Subcutaneous abdominal adipose tissue (tissue), 5 donors: ENCODE measurements around the gene CDKL4.
"Not testable (repeated sequence)": the region's sequence is repeated elsewhere in the genome, so short reads cannot be mapped to it uniquely, and the experiment has no call there.

ENCODE experiments used
- H3K27ac ChIP-seq: one replicate; pipeline ENCODE4 v1.7.0; 2013; ENCODE audit warnings: low read depth, mild to moderate bottlenecking, inconsistent platforms, low read length, moderate library complexity
- H3K27me3 ChIP-seq, 5 donors: one replicate each; pipeline ENCODE4 v1.7.0; 2013; ENCODE audit warnings: low read length in 5 of 5, inconsistent platforms in 1 of 5; ENCODE audit not compliant: control insufficient read depth in 5 of 5, insufficient read depth in 4 of 5
- H3K36me3 ChIP-seq, 5 donors: one replicate each; pipeline ENCODE4 v1.7.0; 2013; ENCODE audit warnings: low read length in 5 of 5; ENCODE audit not compliant: control insufficient read depth in 5 of 5, insufficient read depth in 5 of 5
- H3K4me1 ChIP-seq, 5 donors: one replicate each; pipeline ENCODE4 v1.7.0; 2013; ENCODE audit warnings: low read length in 5 of 5, mild to moderate bottlenecking in 3 of 5, moderate library complexity in 1 of 5; ENCODE audit not compliant: control insufficient read depth in 5 of 5, insufficient read depth in 5 of 5
- H3K4me3 ChIP-seq, 5 donors: one replicate each; pipeline ENCODE4 v1.7.0; 2013; ENCODE audit warnings: low read length in 5 of 5, low read depth in 1 of 5
- H3K9ac ChIP-seq, 5 donors: one replicate each; pipeline ENCODE4 v1.7.0; 2013; ENCODE audit warnings: low read length in 5 of 5, mild to moderate bottlenecking in 4 of 5, moderate library complexity in 3 of 5
- H3K9me3 ChIP-seq, 5 donors: one replicate each; pipeline ENCODE4 v1.7.0; 2013; ENCODE audit warnings: low read length in 5 of 5; ENCODE audit not compliant: control insufficient read depth in 5 of 5
- donor health status: healthy.
- donor health status: healthy.
- donor health status: healthy.
- donor health status: healthy.
- donor health status: healthy.

The CDKL4 gene

DNA sequence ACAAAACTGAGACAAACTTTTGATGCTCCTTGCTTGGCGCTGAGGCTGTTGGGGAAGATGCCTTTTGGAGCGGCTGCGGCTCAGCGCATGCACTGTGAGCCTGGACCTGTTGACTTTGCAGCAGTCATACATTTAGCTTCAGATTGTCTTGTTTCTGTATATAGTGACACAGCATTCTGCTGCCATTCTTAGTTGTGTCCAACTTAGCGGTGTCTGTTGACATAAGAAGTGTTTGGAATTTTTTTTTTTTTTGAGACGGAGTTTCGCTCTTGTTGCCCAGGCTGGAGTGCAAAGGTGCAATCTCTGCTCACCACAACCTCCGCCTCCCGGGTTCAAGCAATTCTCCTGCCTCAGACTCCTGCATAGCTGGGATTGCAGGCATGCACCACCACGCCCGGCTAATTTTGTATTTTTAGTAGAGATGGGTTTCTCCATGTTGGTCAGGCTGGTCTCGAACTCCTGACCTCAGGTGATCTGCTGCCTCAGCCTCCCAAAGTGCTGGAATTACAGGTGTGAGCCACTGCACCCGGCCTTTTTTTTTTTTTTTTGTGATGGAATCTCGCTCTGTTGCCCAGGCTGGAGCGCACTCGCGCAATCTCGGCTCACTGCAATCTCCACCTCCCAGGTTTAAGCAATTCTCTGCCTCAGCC lies 105.5 kb downstream of the CDKL4 start:
- not testable (repeated sequence) for H3K27me3 ChIP-seq, H3K27ac ChIP-seq
- peaks cover 0 to 30% (median 9%) of the 10 kb centered on the region in 5 donors for H3K4me1 ChIP-seq

DNA sequence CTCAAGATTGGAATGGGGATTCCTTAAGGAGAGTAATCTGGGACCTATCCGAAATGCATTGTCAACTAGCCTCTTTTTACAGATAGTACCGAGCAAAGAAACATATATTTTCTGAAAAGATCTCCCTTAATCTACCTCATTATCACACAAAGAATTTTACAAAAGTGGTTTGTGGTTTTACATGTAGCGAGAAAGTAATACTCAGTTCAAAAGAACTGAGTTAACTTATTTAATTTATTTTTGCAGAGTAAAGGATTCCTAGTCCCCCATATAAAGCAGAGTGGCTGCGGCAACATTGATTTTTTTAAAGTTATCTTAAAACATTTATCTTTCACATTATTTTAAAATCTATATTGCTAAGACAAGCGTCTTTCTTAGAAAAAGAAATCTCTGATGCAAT lies 107.0 kb downstream of the CDKL4 start:
- no peak overlapping the region for H3K27ac ChIP-seq
- H3K4me1 ChIP-seq = peaks cover 0 to 16% (median 6%) of the 10 kb centered on the region in 5 donors
- no peak overlapping the region for H3K9ac ChIP-seq
- H3K4me3 ChIP-seq = no peak overlapping the region
- no peaks in the 10 kb centered on the region for H3K27me3 ChIP-seq
- H3K9me3 ChIP-seq = no peaks in the 10 kb centered on the region
- H3K36me3 ChIP-seq = no peaks in the 10 kb centered on the region

More for the DNA sequence above, 105.5 kb downstream of the CDKL4 start:
- H3K9ac ChIP-seq, H3K9me3 ChIP-seq, H3K36me3 ChIP-seq, H3K4me3 ChIP-seq: not testable (repeated sequence)

DNA sequence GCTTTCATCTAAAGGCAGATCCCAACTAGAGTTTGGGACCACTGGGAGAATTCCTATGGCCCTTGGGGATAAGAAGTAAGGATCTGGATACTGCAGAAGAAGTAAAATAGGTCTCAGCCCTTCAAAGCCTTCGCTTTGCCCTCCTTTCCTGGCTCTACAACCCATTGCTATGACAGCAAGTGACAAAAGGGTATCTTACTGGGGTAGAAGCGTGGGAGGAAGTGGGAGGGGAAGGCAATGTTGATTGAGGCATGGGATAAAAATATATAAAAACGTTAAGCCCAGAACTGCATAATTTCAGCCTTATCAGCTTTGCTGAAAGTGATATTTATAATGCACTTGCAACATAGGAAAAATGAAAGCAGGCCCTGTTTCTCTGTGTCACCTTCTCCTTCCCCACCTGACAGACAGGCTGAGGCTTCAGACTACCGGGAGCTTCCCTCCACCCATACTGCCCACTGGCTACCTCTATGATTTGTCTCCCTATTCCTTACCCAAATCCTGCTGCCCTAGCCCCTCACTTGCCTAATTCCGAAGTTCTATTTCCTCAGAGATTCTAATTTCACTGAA lies 108.0 kb downstream of the CDKL4 start:
- H3K27me3 ChIP-seq = no peaks in the 10 kb centered on the region
- H3K9me3 ChIP-seq = no peaks in the 10 kb centered on the region
- H3K4me3 ChIP-seq = no peak overlapping the region
- H3K9ac ChIP-seq = no peak overlapping the region
- no peaks in the 10 kb centered on the region for H3K36me3 ChIP-seq
- H3K27ac ChIP-seq = no peak overlapping the region
- peaks cover 0 to 8% (median 0%) of the 10 kb centered on the region in 5 donors for H3K4me1 ChIP-seq

DNA sequence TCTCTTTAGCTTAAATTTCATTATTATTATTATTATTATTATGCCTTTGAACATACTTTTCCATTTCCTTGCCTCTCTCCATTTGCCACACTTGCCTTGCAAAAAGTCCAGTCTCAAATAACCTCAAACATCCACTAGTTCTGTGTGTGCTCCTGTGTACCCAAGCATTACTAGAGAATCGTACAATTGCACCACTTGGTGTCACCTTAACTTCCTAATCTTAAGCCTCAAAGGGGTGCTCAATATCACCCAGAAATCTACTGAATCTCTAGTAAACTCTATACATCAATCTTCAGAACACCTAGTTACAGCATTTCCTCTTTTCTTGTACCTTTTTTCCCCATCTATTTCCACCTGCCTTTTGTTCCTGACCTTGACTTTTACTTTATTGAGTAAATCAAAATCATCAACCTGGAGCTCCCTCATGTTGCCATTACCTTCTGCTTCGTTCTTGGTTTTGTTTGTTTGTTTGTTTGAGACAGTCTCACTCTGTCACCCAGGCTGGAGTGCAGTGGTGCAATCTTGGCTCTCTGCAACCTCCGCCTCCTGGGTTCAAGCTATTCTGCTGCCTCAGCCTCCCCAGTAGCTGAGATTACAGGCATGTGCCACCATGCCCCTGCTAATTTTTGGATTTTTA lies 110.4 kb downstream of the CDKL4 start:
- no peak overlapping the region for H3K4me3 ChIP-seq
- H3K27me3 ChIP-seq = no peaks in the 10 kb centered on the region
- no peak overlapping the region for H3K9ac ChIP-seq
- H3K27ac ChIP-seq = no peak overlapping the region
- H3K4me1 ChIP-seq = peaks cover 0 to 11% (median 4%) of the 10 kb centered on the region in 5 donors
- no peaks in the 10 kb centered on the region for H3K9me3 ChIP-seq
- H3K36me3 ChIP-seq = no peaks in the 10 kb centered on the region

DNA sequence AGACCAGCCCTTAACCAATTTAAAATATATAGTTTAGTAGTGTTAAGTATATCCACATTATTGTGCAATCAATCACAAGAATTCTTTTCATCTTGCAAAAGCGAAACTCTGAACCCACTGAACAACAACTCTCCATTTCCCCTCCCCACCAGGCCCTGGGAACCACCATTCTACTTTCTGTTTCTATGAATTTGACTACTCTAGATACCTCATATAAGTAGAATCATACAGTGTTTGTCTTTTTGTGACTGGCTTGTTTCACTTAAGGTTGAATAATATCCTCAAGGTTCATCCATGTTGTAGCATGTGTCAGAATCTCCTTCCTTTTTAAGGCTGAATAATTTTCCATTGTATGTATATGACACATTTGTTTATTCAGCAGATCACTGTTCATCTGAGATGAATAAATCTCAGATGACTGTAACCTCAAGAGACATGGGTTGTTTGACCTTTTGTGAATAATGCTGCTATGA lies 114.8 kb downstream of the CDKL4 start:
- Histone ChIP-seq H3K27me3 (no peaks in the 10 kb centered on the region), H3K27ac (peak overlapping the region; percentile 96), H3K9me3 (no peaks in the 10 kb centered on the region), H3K4me1 (peaks cover 0 to 35% (median 26%) of the 10 kb centered on the region in 5 donors), H3K4me3 (no peak overlapping the region), H3K36me3 (no peaks in the 10 kb centered on the region), H3K9ac (peak overlapping the region in 1 of 5 donors; percentile 40)

DNA sequence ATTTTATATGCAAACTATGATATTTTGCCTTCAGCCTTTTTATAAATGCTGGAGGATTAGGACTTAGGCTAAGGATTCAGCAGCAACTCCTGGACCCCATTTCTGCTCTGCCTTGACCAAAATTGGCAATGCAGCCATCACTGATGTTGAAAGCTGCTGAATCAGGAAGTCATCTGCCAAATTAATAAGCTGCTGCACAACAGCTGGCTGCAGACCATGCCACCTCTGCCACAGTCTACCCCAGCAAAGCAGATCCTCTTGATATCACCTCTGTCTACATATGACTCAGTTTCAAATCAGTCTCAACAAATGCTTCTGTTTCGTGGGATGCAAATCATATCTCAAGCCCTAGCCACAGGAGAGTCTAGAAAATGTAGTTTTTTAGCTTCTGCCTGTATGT lies 115.8 kb downstream of the CDKL4 start:
- H3K9me3 ChIP-seq = no peaks in the 10 kb centered on the region
- H3K27me3 ChIP-seq = no peaks in the 10 kb centered on the region
- peak overlapping the region; percentile 96 for H3K27ac ChIP-seq
- H3K4me3 ChIP-seq = no peak overlapping the region
- H3K9ac ChIP-seq = peak overlapping the region in 1 of 5 donors; percentile 74
- H3K4me1 ChIP-seq = peaks cover 4 to 43% (median 32%) of the 10 kb centered on the region in 5 donors
- H3K36me3 ChIP-seq = no peaks in the 10 kb centered on the region
